HK-2 (cell line): ENCODE measurements around the gene PROP1.
"Not testable (repeated sequence)": the region's sequence is repeated elsewhere in the genome, so short reads cannot be mapped to it uniquely, and the experiment has no call there.

Experiments used
- DNase-seq: peaks from one replicate; pipeline ENCODE4 v3.0.0-alpha.2; 2018; ENCODE audit not compliant: unreplicated experiment

PROP1 gene

DNA sequence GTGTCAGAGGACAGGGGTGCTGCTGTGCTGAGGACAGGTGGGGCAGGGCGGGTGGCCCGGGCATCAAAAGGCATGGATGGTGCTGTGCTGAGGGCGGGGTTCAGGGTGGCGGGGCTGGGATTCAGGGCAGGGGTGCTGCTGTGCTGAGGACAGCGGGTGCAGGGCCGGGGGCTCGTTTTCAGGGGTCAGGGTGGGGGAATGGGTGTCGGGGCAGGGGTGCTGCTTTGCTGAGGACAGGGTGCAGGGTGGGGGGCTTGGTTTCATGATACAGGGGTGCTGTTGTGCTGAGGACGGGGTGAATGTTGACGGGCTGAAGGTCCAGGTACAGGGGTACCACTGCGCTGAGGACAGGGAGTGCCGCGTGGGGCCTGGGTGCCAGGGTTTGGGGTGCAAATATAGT lies 50.9 kb downstream of the PROP1 start:
- not testable (repeated sequence) for DNase-seq

DNA sequence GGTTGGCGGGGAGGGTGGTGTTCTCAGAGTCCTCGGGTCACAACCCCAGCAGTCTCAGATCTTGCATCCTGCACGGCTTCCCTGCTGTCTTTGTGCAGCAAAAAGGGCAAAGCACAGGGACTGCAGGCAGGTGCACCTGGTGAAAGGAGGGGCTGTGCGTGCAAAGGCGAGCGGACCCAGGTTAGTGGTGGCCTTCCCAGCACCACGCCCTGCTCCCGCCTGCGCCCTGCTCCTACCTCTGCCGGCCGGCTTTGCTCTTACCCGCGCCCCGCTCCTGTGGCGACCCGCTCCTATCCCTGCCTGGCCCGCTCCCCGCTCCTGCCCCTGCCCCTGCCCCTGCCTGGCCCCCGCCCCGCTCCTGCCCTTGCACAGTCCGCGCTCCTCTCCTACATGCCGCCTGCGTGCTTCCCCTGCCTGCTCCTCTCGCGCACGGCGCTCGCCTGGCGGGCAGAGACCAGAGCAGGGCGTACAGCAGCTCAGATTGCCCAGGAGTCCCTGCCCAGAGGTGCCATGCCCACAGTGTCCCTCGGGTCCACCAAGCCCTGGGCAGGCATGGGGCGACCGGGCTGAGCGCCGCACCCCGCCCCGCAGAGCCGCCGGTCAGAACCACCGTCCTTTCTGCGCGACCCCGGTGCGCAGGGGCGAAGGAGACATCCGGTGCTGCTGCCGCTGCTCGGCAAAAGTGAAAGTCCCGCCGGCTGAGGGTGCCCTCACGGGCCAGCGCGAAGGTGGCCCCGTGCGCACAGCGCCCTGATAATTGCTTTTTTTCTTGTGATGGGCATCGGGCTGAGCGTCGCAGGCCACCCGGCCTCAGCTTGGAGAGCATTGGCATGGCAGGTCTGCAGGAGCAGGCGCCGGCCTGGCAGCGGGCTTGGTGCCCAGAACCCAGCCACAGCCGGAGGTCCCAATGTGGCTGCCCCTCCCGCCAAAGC lies 52.0 kb downstream of the PROP1 start:
- DNase-seq: not testable (repeated sequence)

DNA sequence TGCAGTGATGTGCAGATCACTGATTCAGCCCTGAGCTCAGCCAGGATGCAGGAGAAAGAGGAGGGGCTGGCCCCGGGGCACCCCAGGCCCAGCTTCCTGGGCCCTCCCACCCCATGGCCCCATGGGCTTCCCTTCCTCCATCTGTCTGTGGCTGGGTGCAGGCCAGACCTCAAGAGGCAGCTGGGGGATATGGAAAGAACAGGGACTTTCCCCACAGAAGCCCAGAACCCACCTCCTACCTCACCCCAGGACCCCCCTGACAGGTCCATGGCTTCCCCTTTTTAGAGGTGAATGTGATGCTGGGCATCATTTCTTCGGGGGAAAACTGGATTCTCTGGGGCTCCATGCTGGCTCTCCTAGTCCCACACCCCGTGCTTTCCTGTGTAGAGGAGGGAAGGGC lies 53.1 kb downstream of the PROP1 start:
- DNase-seq: not testable (repeated sequence)
